H1 (cell line): ENCODE measurements around the gene PTRH1. TPM values are rescaled to one million over a fixed set of nuclear protein-coding genes. Genes with fewer than 3 reads are reported as not detected.

Source experiments
- CTCF ChIA-PET: fragments of 300-600 bp; sonication (Branson Sonifier 250); formaldehyde crosslinking; loops from one replicate; lab custom pipeline; 2021; ENCODE audit not compliant: partially characterized antibody; lab: Charles Lee
- POLR2A ChIA-PET: fragments of 300-600 bp; sonication (Branson Sonifier 250); formaldehyde crosslinking; loops from one replicate; lab custom pipeline; 2021; ENCODE audit warnings: inconsistent platforms; ENCODE audit not compliant: partially characterized antibody; lab: Charles Lee
- DNase-seq, 2 experiments: peaks; one replicate each; pipeline versions ENCODE4 v3.0.0 to v3.0.0-alpha.2; 2010 to 2022; ENCODE audit warnings: low spot score in 2 of 2, low read depth in 1 of 2, mixed read lengths in 1 of 2
- FAIRE-seq: peaks from 2 replicates; lab custom pipeline; 2011; peaks lifted over from hg19 to GRCh38; lab: Jason Lieb, UNC
- H2AFZ ChIP-seq: 2 replicates; pipeline ENCODE4 v1.8.1; 2012; ENCODE audit warnings: low read length, inconsistent platforms
- H2AK5ac ChIP-seq: 2 replicates; pipeline ENCODE4 v1.6.1; 2013; ENCODE audit warnings: low read depth, low read length
- H2BK120ac ChIP-seq: replicated peaks from 2 replicates; pipeline ENCODE3; 2013; ENCODE audit warnings: low read depth, low read length, inconsistent platforms
- H2BK12ac ChIP-seq: 2 replicates; pipeline ENCODE4 v1.6.1; 2013; ENCODE audit warnings: low read depth, low read length
- H2BK15ac ChIP-seq: 2 replicates; pipeline ENCODE4 v1.6.1; 2013; ENCODE audit warnings: low read length
- H2BK20ac ChIP-seq: 2 replicates; pipeline ENCODE4 v1.6.1; 2013; ENCODE audit warnings: low read length
- H2BK5ac ChIP-seq: 2 replicates; pipeline ENCODE4 v1.6.1; 2013; ENCODE audit warnings: low read depth, low read length
- H3K14ac ChIP-seq: 2 replicates; pipeline ENCODE4 v1.6.1; 2013; ENCODE audit warnings: inconsistent platforms; ENCODE audit not compliant: insufficient read length
- H3K18ac ChIP-seq: 2 replicates; pipeline ENCODE4 v1.6.1; 2013; ENCODE audit warnings: low read length; ENCODE audit errors: extremely low read depth
- H3K23ac ChIP-seq: 2 replicates; pipeline ENCODE4 v1.6.1; 2013; ENCODE audit warnings: inconsistent platforms; ENCODE audit not compliant: insufficient read length
- H3K23me2 ChIP-seq: 2 replicates; pipeline ENCODE4 v1.6.1; 2013; ENCODE audit warnings: low read depth, low read length
- H3K27ac ChIP-seq: 2 replicates; pipeline ENCODE4 v1.6.1; 2011; ENCODE audit warnings: low read depth, low read length, inconsistent platforms
- H3K27me3 ChIP-seq, 4 experiments: replicated peaks in 1 of 4; 1 replicate in 1 of 4; 2 replicates in 3 of 4; pipeline versions ENCODE4 v1.6.1 to v1.8.1; 2011 to 2013; ENCODE audit warnings: low read length in 3 of 4, mild to moderate bottlenecking in 3 of 4, inconsistent platforms in 2 of 4, mixed read lengths in 2 of 4, moderate library complexity in 1 of 4; ENCODE audit not compliant: control insufficient read depth in 3 of 4, insufficient read depth in 3 of 4; ENCODE audit errors: extremely low read depth in 1 of 4
- H3K36me3 ChIP-seq, 4 experiments: 2 replicates each; pipeline versions ENCODE4 v1.6.1 to v1.8.1; 2011 to 2013; ENCODE audit warnings: mild to moderate bottlenecking in 4 of 4, low read length in 3 of 4, moderate library complexity in 2 of 4, control low read depth in 1 of 4, inconsistent platforms in 1 of 4; ENCODE audit not compliant: insufficient read depth in 4 of 4, control insufficient read depth in 2 of 4
- H3K4ac ChIP-seq: replicated peaks from 2 replicates; pipeline ENCODE3; 2013; ENCODE audit warnings: low read length, low read depth, mixed read lengths, inconsistent platforms; ENCODE audit not compliant: insufficient read length
- H3K4me1 ChIP-seq, 4 experiments: replicated peaks in 1 of 4; 1 replicate in 1 of 4; 2 replicates in 3 of 4; pipeline versions ENCODE4 v1.6.1 to v1.8.1; 2011 to 2013; ENCODE audit warnings: low read length in 3 of 4, inconsistent platforms in 2 of 4, mixed read lengths in 1 of 4; ENCODE audit not compliant: insufficient read depth in 4 of 4, control insufficient read depth in 3 of 4
- H3K4me2 ChIP-seq, 2 experiments: 2 replicates each; pipeline versions ENCODE4 v1.6.1 to v1.8.1; 2011 to 2013; ENCODE audit warnings: low read depth in 2 of 2, low read length in 2 of 2, control low read depth in 1 of 2, inconsistent platforms in 1 of 2, mild to moderate bottlenecking in 1 of 2; ENCODE audit not compliant: insufficient read depth in 1 of 2
- H3K4me3 ChIP-seq, 4 experiments: fragments of 200-600, 300-600 bp in 1 of 4; sonication (generic), shearing (Covaris generic), sonication (Bioruptor Twin) in 1 of 4; 2 replicates each; pipeline versions ENCODE4 v1.5.1 to v1.8.1; 2011 to 2016; ENCODE audit warnings: low read length in 4 of 4, low read depth in 3 of 4, control low read depth in 2 of 4, inconsistent platforms in 2 of 4, mild to moderate bottlenecking in 2 of 4, mixed read lengths in 1 of 4, moderate library complexity in 1 of 4; ENCODE audit not compliant: insufficient read depth in 2 of 4; ENCODE audit errors: extremely low read depth in 1 of 4
- H3K56ac ChIP-seq: replicated peaks from 2 replicates; pipeline ENCODE3; 2013; ENCODE audit warnings: low read depth, mild to moderate bottlenecking, mixed read lengths, low read length, inconsistent platforms; ENCODE audit not compliant: insufficient read length
- H3K79me1 ChIP-seq: 2 replicates; pipeline ENCODE4 v1.6.1; 2013; ENCODE audit warnings: low read depth, low read length, control low read depth
- H3K79me2 ChIP-seq, 2 experiments: 2 replicates each; pipeline versions ENCODE4 v1.6.1 to v1.8.1; 2012 to 2013; ENCODE audit warnings: low read length in 2 of 2, mild to moderate bottlenecking in 2 of 2, inconsistent platforms in 1 of 2; ENCODE audit not compliant: insufficient read depth in 2 of 2, control insufficient read depth in 1 of 2
- H3K9ac ChIP-seq, 4 experiments: replicated peaks in 1 of 4; 1 replicate in 1 of 4; 2 replicates in 3 of 4; pipeline versions ENCODE4 v1.6.1 to v1.8.1; 2011 to 2013; ENCODE audit warnings: low read depth in 3 of 4, low read length in 3 of 4, control low read depth in 2 of 4, mild to moderate bottlenecking in 2 of 4, moderate library complexity in 2 of 4, inconsistent platforms in 1 of 4; ENCODE audit errors: extremely low read depth in 1 of 4
- H3K9me3 ChIP-seq, 2 experiments: 2 replicates each; pipeline versions ENCODE4 v1.6.1 to v1.8.1; 2012 to 2013; ENCODE audit warnings: mild to moderate bottlenecking in 2 of 2, moderate library complexity in 2 of 2, control low read depth in 1 of 2, inconsistent platforms in 1 of 2, low read depth in 1 of 2, low read length in 1 of 2, mixed read lengths in 1 of 2; ENCODE audit not compliant: insufficient read depth in 2 of 2
- H4K20me1 ChIP-seq, 2 experiments: replicated peaks in 1 of 2; 2 replicates each; pipeline versions ENCODE3 to v1.8.1; 2011 to 2013; ENCODE audit warnings: inconsistent platforms in 2 of 2, low read length in 2 of 2, mild to moderate bottlenecking in 1 of 2; ENCODE audit not compliant: insufficient read depth in 2 of 2, control insufficient read depth in 1 of 2
- H4K5ac ChIP-seq: 2 replicates; pipeline ENCODE4 v1.6.1; 2013; ENCODE audit warnings: low read length, low read depth, mixed read lengths, inconsistent platforms; ENCODE audit not compliant: insufficient read length
- H4K8ac ChIP-seq: 2 replicates; pipeline ENCODE4 v1.8.0; 2013; ENCODE audit warnings: mild to moderate bottlenecking, moderate library complexity, low read length, inconsistent platforms; ENCODE audit not compliant: insufficient read depth; ENCODE audit errors: extremely low read depth
- H4K91ac ChIP-seq: replicated peaks from 2 replicates; pipeline ENCODE3; 2013; ENCODE audit warnings: low read length, mixed read lengths, inconsistent platforms; ENCODE audit not compliant: insufficient read length
- BCL11A ChIP-seq, 2 experiments: IDR thresholded peaks; one replicate each; pipeline ENCODE4 v1.6.1; 2011; ENCODE audit warnings: low read depth in 2 of 2, low read length in 2 of 2, mild to moderate bottlenecking in 2 of 2
- CREB1 ChIP-seq: IDR thresholded peaks from 2 replicates; pipeline ENCODE4 v1.6.1; 2012; ENCODE audit warnings: inconsistent platforms
- MAFK ChIP-seq: IDR thresholded peaks from 2 replicates; pipeline ENCODE4 v1.6.1; 2012; ENCODE audit warnings: low read depth, mild to moderate bottlenecking, improper control_type of control experiment, low read length
- RAD21 ChIP-seq, 2 experiments: IDR thresholded peaks in 1 of 2; conservative IDR thresholded peaks in 1 of 2; 2 replicates each; pipeline ENCODE4 v1.6.1; 2011; ENCODE audit warnings: low read depth in 2 of 2, low read length in 2 of 2, improper control_type of control experiment in 1 of 2, inconsistent platforms in 1 of 2, mild to moderate bottlenecking in 1 of 2, moderate library complexity in 1 of 2
- TEAD4 ChIP-seq: IDR thresholded peaks from 2 replicates; pipeline ENCODE4 v1.6.1; 2012; ENCODE audit warnings: low read depth, low read length, inconsistent platforms, mixed read lengths
- YY1 ChIP-seq: IDR thresholded peaks from 2 replicates; pipeline ENCODE4 v1.6.1; 2011; ENCODE audit warnings: low read depth, mild to moderate bottlenecking, low read length
- WGBS, 2 experiments: shearing (Covaris generic) in 1 of 2; methylation state at CpG; one replicate each; pipeline versions ENCODE4 v1.1.6 to v1.1.7; 2013 to 2015; ENCODE audit warnings: low lambda C conversion rate in 2 of 2, mixed read lengths in 2 of 2, inconsistent platforms in 1 of 2, low coverage in 1 of 2, missing lambda C conversion rate in 1 of 2; ENCODE audit not compliant: insufficient replicate concordance in 2 of 2, insufficient coverage in 1 of 2, insufficient read length in 1 of 2; ENCODE audit errors: extremely low coverage in 1 of 2, missing lambda C conversion rate in 1 of 2; 5-methylcytosine and 5-hydroxymethylcytosine counted together
- polyA plus RNA-seq, 7 experiments: library from polyadenylated mRNA; depleted of rRNA in 3 of 7; stranded (reverse) in 5 of 7; unstranded in 2 of 7; fragments of >200 nt in 5 of 7; fragments of 200-250 nt in 2 of 7; gene quantifications; 1 replicate in 5 of 7; 2 replicates in 1 of 7; 4 replicates in 1 of 7; pipeline versions ENCODE4 v1.2.1 to v1.2.3, GENCODE V29; 2011 to 2013; ENCODE audit warnings: missing spikeins in 2 of 7, mixed read lengths in 2 of 7
- total RNA-seq: library from RNA; stranded (reverse); fragmentation: NEBNext Ultra II Directional; extraction: Animal tissue kit (Norgen Biotek cat#: 25700); gene quantifications from 2 replicates; pipeline ENCODE4 v1.2.1, GENCODE V29; 2021

The PTRH1 gene
- total and polyA plus RNA-seq, 2 of the 8 experiments (the other 6 are each of a cell fraction or from before 2014, with no cell fraction given): 11.1 to 19.8 TPM

DNA sequence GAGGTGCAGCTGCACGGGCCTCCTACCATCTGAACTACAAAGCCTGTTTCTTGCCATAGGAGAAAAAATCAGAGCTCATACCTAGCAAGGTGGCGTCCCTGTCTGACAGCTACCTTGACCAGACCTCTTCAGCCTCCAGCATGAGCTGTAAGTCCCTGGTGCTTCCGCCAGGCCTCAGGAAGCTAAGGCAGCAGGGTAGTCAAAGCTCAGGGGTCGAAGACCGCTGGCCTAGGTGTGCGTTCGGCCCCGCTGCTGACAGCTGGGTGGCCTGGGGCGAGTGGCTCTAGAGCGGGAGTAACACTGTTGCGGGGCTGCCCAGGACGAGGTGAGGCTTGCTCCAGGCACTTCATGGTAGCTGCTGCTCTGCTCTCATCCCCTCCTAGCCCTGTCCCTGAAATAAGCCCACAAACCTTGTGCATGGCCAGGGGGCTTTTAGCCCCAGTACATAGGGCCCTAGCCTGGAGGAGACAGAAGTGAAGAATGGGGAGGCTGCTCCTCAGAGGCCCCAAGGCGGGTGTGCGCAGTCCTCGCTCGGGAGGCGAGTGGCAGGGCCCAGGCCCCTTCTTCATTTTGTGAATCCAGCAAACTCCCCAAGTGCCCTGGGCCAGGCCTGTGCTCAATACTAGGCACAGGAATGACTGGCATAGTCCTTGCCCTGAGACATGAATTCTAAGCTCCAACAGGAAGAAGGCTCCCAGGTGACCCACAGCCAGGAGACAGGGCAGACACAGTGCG is 14.2 kb upstream of the PTRH1 start:
- Histone ChIP-seq H3K36me3 (no peaks in the 10 kb centered on the region), H3K4me1 (peaks cover 0 to 9% (median 7%) of the 10 kb centered on the region in 4 experiments; a peak in 6 of 7 replicates), H3K4me2 (no peak overlapping the region), H3K4me3 (no peak overlapping the region), H3K9ac (no peak overlapping the region), H3K79me1 (no peaks in the 10 kb centered on the region), H4K8ac (no peak overlapping the region; the same call in 1 of the 2 replicates), H4K91ac (no peak overlapping the region), H3K18ac (no peak overlapping the region), H3K4ac (no peak overlapping the region), H4K5ac (no peak overlapping the region), H3K9me3 (no peaks in the 10 kb centered on the region), H3K27me3 (no peaks in the 10 kb centered on the region), H2AK5ac (no peak overlapping the region), H3K27ac (no peak overlapping the region), H3K23ac (no peak overlapping the region), H2BK20ac (no peak overlapping the region), H3K14ac (no peak overlapping the region), H2BK120ac (no peak overlapping the region), H4K20me1 (no peaks in the 10 kb centered on the region), H3K23me2 (0 out of 2 replicates have a peak, but pooled peaks cover 2% of the 10 kb centered on the region), H3K79me2 (no peaks in the 10 kb centered on the region), H2BK15ac (no peak overlapping the region), H2BK5ac (no peak overlapping the region), H3K56ac (no peak overlapping the region), H2BK12ac (no peak overlapping the region), H2AFZ (no peak overlapping the region)
- ChIA-PET POLR2A (interaction anchor here (1.0 to 1.6 kb wide), 3 partner anchors 18 to 169 kb away, joined by 3 to 4 read pairs (median 3); partner anchors contain the start of gene SH2D3C), CTCF (interaction anchor here (0.9 to 5.0 kb wide), 13 partner anchors 10 to 226 kb away, joined by 3 to 18 read pairs (median 3); no protein-coding TSS in a partner anchor)
- DNase-seq (no peak), FAIRE-seq (no peak)
- no peak for TF ChIP-seq TEAD4
- no peak for TF ChIP-seq RAD21 (IDR thresholded peaks at IDR 0.05 in 1 of 2, conservative IDR thresholded peaks at IDR 0.05 in 1 of 2; ENCODE audit: low read depth in 2 of 2, low read length in 2 of 2)
- TF ChIP-seq BCL11A (IDR thresholded peaks at IDR 0.05; ENCODE audit: low read depth in 2 of 2, low read length in 2 of 2): no peak
- no peak for TF ChIP-seq YY1
- TF ChIP-seq CREB1: no peak
- no peak for TF ChIP-seq MAFK
- 92% methylated on average over 18 of the region's 18 CpGs; no CpG with 5 or more reads in 1 of the 2 experiments for WGBS, 2 experiments
